SKM-1 (cell line): ENCODE results near the gene FTSJ1.

Source experiments
- DNase-seq: peaks from one replicate; lab custom pipeline; 2025; ENCODE audit not compliant: unreplicated experiment; lab: John Stamatoyannopoulos, UW

Gene FTSJ1

DNA sequence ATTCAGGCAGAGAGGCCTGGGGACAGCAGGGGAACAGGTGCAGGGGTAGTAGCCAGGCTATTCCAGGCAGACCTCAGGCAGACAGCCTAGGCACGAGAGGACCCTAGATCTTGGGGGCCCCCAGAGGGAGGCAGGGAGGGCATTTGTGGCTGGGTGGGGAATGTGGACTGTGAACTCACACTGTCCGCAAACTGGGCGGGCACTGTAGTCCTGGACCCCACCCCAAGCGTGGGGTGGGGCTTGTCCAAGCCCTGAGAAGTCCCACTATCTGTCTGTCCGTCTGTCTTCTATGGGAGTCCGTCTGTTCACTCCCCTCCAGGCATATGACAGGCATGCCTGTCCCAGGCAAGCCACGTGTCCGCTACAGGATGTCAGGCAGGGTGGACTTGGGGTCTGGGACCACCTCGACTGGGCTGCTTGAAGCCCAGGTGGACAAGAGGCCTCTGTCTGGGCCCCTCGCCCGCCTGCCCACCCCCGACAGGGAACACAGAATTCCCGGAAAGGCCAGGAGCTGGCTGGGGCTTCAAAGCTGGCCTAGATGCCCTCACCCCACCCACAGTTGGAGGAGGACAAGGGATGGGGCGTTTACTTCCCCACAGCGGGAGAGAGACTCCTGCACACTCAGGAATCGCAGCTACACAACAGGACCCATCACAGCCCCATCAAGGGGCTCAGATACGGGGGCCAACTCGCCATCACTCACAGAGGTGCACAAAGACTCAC lies 5.7 kb upstream of the FTSJ1 start, which contains the start of gene SLC38A5:
Gene SLC38A5, minus strand, starts transcription at position 151 of the 723 bp plus-strand sequence. CDS start 2,336 bp downstream, outside the sequence.
- DNase-seq = no peak

DNA sequence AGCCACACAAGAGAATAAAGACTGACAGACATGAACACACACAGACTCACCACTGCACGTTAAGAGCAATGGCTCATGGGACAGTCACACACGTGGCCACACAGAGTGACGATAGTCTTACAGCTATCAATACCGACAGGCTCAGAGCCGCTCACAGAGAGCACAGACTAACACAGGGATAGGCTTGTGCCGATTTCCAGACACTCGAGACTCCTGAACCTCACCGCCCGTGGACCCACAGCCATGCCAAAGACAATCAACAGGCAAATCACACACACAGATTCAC lies 5.2 kb upstream of the FTSJ1 start:
- DNase-seq = no peak

DNA sequence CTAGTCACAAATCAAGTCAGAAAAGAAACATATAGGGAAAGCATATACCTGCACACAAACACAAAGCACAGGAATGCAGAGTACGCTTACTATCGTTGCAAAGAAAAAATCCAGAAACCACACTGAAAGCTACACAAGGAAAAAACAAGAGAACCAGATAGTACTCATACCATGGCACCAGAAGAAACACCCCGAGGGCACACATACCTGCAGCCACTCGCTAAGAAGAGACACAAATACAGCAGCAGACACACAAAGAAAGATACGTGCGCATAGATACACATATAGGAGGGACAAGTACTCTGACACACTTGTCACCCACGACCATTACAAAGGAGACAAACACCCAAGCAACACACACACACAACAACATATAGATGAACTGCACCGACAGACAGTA lies 4.5 kb upstream of the FTSJ1 start:
- no peak for DNase-seq

DNA sequence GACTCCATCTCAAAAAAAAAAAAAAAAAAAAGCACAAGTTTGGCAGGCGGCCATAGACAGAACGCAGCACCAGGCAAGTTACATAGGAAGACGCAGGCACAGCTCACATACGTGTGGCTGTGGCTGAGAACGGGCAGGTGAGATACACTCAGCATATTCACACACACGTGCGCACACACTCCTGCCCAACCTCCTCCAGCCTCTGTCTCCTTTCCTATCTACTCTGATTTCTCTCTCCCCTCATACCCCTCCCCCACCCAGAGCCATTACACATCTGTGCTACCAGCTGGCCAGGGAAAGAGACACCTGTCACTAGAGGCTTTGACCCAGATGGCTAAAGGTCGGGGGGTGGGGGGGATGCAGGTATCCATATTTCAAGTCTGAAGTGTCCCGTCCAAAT lies 3.8 kb upstream of the FTSJ1 start:
- DNase-seq = no peak

DNA sequence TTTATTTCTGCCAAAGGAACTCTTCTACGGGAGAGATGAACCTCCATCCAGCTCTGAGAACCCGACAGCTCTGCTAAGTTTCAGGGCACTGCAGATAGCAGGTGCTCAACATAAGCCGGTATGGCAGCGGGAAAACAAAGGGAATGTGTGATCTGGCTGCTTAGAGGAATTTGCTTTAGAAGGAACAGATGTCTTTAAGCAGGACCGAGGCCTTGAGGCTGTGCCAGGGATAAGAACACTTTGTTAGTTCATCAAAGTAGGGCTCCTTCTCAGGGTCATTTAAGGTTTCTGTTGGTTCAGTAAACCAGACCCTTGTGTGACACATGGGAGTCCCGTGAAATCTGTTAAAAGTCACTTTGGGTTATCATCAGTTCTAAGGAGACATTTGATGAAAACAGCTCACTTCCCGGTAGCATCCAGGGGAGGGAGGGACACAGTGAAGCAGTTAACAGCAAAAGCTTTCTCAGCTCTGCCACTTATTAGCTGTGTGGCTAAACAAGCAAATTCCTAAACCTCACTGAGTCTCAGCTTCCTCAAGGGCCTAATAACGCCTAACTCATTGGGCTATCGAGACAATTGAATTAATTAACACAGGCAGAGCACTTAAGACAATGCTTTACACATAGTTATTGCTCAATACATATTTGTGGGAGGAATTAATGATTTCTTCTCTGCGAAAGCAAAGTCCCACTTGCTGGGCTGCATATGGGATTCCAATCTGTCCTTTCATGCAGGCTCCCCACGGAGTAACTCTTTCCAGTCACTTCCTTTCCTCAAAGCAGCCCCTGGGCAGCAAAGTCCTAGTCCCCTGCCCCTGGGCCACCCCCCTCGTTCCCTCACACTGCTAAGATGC lies 2.9 kb upstream of the FTSJ1 start:
- no peak for DNase-seq

DNA sequence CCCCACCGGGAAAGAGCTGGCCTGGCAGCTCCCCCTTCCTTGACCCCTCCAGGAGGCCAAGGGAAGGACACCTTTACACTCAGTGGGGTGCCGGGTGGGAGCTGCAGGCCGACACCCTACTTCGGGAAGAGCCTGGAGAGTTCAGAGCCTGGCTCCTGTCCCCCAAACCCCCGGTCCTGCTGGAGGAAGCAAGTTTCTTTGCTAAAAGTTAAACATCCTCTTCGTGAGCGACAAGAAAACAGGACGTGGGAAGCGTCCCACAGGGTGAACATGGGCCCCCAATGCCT lies 2.4 kb upstream of the FTSJ1 start:
- no peak for DNase-seq

DNA sequence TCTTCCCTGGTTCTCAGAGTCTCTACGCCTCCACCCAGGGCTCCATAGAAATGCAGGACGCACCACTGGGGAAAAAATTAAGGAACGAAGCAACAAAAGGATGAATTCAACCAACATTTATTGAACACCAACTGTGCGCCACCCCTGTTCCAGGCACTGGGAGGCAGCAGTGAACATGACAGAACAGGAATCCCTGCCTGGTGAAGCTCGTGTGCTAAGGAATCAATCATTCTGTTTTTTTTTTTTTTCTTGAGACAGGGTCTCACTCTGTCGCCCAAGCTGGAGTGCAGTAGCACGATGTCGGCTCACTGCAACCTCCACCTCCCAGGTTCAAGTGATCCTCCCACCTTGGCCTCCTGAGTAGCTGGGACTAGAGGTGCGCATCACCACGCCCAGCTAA lies 1.9 kb upstream of the FTSJ1 start:
- no peak for DNase-seq

DNA sequence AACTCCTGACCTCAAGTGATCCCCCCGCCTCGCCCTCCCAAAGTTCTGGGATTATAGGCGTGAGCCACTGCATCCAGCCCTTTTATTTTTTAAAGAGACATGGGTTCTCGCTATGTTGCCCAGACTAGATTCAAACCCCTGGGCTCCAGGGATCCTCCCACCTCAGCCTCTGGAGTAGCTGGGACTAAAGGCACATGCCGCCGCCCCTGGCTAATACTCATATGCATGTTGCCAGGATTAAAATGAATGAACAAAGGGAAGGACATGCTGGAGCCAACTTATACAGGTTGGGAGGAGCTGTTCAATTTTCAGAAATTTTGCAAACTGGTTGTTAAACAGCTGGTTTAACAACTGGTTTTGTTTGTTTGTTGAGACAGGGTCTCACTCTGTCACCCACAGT lies 1.4 kb upstream of the FTSJ1 start:
- DNase-seq = no peak

DNA sequence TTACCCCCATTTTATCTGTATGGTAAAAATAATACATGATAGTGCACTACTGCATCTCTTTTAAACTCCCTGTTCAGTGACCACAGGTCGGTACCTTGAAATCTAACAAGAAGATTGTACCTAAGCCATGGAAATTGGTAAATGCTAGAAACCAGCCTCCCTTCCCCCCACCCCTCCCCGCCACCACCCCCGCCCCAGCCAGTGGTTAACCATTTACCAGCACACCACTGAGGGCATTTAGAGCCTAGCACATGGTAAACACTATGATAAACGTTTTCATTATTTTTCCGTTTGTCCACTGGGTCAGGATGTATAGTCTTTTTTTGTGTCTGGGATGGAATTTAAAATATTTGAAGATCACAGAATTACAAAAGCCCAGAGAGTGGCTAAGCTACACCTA lies 703 bp upstream of the FTSJ1 start:
- no peak for DNase-seq

DNA sequence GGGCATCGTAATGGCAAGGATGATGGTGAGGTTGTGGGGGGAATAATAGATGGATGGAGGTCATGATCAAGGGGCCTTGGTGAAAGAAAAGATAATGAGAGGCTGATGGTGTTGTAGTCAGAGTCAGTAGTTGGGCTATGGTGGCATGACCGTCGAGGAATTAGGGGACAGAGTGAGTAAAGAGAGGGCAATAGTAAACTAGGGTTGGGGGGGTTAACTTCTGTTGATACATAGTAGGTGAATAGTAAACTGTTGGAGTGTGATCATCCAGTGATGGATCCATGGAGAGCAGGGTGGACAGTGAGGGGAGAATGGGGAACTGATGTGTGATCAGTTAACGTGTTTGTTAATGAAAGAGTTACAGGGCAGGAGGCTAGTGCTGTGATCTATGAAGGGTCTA lies 920 bp downstream of the FTSJ1 start:
- no peak for DNase-seq

DNA sequence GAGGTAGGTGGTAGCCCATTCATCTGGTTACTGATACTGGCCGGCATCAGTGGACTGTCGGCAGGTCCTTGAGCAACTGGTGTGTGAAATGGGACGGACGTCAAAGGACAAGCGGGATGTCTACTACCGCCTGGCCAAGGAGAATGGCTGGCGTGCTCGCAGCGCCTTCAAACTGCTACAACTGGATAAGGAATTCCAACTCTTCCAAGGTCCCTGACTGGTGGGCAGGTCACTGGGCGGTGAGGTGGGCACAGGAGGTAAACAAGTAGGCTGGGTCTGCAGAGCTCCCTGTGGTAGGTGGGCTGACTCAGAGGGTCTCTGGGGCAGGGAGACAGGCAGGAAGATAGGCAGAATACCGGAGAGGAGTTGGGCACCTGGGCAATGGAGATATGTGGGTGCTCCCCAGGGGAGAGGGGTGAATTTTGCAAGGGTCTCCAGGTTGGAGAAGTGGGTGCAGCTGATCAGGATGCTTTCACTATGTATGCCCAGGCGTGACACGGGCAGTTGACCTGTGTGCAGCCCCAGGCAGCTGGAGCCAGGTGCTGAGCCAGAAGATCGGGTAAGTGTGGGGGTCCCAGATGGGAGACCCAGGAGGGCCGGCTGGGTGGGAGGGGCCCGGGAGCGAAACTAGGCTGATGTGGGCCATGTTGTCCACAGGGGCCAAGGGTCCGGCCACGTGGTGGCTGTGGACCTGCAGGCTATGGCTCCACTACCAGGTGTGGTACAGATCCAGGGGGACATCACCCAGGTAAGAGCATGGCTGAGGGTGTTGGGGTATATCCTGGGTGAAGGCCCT lies 2.2 kb downstream of the FTSJ1 start:
- no peak for DNase-seq

DNA sequence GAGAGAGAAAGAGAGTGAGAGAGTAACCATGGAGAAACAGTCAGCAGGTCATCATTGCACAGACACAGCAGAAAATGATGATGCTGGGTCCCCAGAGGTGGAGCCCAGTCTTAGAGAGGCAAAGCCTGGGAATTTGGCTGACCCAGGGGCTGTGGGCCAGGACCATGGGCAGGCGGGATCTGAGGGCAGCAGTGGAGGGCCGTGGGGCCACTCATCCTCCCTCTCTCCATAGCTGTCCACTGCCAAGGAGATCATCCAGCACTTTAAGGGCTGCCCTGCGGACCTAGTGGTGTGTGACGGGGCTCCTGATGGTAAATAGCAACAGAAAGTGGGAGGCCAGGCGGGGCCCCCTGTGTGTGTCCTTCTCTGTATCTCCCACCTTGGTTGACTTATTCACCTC lies 2.8 kb downstream of the FTSJ1 start:
- DNase-seq = no peak

DNA sequence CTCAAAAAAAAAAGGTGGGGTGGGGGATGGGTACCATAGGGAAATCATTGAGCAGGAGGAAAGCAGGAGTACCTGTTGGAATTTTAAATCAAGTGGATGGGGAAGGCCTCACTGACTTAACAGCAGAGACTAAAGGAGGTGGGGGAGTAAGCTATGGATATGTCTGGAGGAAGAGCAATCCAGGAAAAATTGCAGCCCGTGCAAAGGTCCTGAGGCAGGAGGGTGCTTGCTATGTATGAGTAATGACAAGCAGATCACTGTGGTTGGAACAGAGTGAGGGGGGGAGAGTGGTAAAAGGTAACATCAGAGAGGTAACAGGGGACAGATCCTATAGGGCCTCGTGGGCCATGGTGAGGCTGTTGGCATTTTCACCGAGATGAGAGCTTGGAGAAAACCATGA lies 4.1 kb downstream of the FTSJ1 start:
- no peak for DNase-seq

DNA sequence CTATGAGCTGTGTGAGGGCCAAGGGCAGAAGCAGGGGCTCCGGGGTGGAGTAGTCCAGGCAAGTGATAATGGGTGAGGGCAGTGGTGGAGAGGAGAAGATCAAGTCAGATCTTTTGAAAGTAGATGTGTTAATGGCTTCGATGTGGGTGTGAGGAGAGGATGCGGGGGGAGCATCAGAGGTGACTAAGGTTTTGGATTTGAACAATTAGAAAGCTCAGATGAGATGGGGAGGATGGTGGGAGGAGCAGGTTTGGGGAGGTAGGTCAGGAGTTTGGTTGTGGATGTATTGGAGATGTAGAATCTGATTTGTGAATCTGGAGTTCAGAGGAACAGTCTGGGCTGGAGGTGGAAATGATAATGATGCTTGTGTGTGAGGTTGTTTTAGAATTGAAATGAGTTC lies 4.6 kb downstream of the FTSJ1 start:
- DNase-seq = no peak

DNA sequence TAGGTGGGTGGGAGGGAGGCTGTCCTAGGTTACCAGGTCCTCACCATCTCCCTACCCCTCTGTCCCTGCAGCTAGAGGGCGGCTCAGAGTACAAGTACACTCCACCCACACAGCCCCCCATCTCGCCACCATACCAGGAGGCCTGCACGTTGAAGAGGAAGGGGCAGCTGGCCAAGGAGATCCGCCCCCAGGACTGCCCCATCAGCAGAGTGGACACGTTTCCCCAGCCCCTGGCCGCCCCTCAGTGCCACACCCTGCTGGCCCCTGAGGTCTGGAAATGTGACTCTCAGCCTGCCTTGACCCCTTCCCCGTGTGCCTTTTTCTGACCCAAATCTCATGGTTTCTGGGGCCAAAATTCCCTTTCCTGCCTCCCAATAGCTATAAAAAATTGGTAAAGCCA lies 6.5 kb downstream of the FTSJ1 start:
- DNase-seq = no peak

DNA sequence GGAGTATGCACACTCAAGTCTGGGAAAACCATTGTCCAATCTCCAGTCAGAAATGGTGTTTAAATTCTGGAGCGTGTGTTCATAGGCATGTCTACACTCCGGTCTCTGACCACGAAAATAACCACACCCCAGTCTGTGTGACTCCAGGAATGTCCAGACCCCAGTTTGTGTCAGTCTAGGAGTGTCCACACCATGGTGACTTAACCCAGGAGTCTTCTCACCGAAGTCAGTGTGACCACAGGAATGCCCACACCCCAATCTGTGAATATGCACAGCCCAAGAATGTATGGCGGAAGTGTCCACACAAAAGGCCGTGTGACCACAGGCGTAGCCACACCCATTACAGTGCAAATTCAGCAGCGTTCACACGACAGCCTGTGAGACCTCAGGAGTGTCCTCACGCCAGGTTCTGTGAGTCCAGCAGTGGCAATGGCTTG lies 11.4 kb downstream of the FTSJ1 start:
- no peak for DNase-seq

DNA sequence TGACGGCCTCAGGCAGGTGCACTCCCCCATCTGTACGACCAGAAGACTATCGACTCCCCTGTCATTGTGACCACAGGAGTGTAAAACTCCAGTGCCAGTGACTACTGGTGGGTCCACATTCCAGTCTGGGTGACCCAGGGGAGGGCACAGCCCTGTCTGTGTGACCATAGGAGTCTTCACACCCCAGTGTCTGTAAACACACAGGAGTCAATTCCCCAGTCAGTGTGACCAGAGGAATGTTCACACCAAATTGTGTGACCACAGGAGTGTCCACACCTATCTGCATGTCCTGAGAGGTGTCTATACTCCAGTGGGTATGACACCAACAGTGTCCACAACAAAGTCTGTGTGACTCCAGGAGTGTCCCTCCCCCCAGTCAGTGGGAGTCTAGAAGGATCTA lies 12.0 kb downstream of the FTSJ1 start:
- no peak for DNase-seq

DNA sequence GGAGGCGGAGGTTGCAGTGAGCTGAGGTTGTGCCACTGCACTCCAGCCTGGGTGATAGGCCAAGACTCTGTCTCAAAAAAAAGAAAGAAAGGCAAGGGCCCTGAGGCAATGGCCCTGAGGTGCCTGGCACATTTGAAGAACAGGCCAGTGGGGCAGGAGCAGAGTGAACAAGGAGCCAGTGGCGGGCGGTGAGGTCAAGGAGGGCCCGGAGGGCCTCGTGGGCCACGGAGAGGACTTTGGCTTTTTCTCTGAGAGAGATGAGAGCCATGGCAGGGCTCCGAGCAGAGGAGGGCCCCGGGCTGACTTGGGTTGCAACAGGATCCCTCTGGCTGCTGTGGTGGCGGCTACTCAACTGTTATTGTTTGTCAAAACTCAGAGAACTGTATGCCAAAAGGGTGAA lies 13.3 kb downstream of the FTSJ1 start:
- no peak for DNase-seq

DNA sequence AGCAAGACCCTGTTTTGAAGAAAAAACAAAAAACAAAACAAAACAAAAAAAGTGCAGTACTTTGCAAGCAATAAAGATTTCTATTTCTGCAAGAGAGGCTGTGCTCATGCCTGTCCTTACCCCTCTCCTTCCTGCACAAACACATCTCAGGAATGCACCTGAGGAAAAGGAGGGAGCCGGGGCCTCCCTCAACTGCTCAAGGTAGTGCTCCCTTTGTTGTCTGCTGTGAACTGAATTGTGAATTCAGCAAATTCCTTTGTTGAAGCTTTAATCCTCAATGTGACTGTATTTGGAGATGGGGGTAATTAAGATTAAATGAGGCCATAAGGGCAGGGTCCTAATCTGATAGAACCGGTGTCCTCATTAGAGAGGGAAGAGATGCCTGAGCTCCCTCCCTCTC lies 13.9 kb downstream of the FTSJ1 start:
- no peak for DNase-seq

DNA sequence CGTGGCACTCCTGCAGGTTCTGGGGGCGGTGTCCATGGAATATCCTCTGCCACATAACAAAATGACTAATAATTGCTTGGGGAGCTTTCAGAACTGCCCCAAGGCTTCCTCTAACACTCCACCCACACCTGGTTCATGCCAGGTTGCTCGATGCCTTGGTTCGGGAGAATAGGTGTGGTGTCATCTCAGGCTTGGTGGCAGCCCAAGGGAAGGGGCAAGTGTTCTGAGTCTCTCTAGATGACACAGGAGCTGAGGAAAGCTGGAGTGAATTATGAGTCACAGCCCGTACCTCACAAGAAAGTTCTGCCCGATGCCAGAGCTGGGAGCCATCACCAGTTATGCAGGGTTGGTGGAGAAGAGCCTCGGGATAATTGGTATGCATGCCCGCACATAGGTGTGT lies 14.7 kb downstream of the FTSJ1 start:
- no peak for DNase-seq

DNA sequence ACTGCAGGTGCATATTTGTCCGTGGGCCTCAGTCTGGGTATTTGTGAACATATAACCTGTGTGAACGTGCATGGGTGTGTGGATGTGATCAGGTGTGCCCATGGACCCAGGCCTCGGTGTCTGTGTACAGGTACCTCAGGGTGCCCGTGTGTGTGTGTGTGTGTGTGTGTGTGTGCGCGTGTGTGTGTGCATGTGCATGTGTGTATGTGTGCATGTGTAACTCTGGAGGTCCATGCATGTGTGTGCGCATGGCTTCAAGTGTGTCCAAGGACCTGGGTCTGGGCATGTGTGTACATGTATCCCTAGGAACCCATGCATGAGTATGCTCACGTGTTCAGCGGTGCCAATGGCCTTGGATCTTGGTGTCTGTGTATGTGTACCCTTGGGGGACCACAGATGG lies 15.8 kb downstream of the FTSJ1 start:
- DNase-seq = no peak

DNA sequence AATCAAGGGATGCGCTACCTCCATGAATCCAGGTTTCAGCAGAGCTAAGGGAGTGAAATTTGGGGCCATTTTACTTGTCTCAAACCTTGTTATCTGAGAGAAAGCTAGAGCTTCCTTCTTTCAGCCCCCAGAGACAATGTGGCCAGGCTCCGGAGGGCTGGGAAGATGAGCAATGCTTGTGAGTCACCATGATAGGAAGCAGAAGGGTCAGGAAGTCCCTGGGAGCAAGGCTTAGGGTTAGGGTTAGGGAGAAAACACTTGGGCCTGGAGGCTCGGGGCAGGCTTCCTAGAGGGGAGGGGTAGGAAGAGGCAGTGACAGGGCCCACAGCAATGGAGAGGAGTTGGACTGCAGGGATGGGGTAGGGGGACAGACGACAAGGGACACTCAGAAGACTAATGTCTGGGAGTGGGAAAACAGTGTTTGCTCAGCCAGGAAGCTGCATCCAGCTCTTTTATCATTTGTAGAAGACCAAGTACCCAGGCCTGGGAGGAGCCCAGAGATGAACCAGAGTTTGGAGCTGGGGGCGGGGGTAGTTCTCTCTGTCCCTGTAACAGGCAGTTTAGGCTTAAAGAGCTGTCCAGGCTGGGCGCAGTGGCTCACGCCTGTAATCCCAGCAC lies 16.4 kb downstream of the FTSJ1 start:
- DNase-seq = no peak
